DND-41 (cell line): Measurements from ENCODE around the gene ASPDH.

Source experiments
- CTCF ChIP-seq: IDR thresholded peaks from 2 replicates; pipeline ENCODE4 v1.5.1; 2012; ENCODE audit warnings: borderline replicate concordance, low read length, moderate library complexity, mild to moderate bottlenecking; ENCODE audit not compliant: poor library complexity, severe bottlenecking; ENCODE audit errors: extremely low read depth
- EZH2 ChIP-seq: IDR thresholded peaks from 3 replicates; pipeline ENCODE4 v1.6.1; 2012; ENCODE audit warnings: borderline replicate concordance, low read depth, mild to moderate bottlenecking, moderate library complexity, low read length, inconsistent platforms; ENCODE audit not compliant: severe bottlenecking

GRCh38 chr19:50551715-50552187 is 38.0 kb upstream of the ASPDH start:
- no peak for TF ChIP-seq EZH2
- no peak for TF ChIP-seq CTCF
